H9 (cell line): ENCODE data around the gene DUSP7. TPM values are rescaled to one million over a fixed set of nuclear protein-coding genes. Genes with fewer than 3 reads are reported as not detected.
A peak's percentile ranks its signal among the peaks of the same experiment; 100 is the strongest.

Source experiments
- DNase-seq: peaks from one replicate; pipeline ENCODE4 v3.0.0-alpha.2; 2017
- H2AFZ ChIP-seq: one replicate; pipeline ENCODE4 v1.6.1; 2013; ENCODE audit warnings: mild to moderate bottlenecking, low read length, control low read depth, moderate library complexity
- H2AK5ac ChIP-seq: 2 replicates; pipeline ENCODE4 v1.6.1; 2013; ENCODE audit warnings: low read length, control low read depth, mixed read lengths; ENCODE audit not compliant: insufficient read length
- H2BK120ac ChIP-seq: one replicate; pipeline ENCODE4 v1.6.1; 2013; ENCODE audit warnings: low read depth, mild to moderate bottlenecking, low read length, control low read depth, inconsistent platforms; ENCODE audit not compliant: poor library complexity, severe bottlenecking
- H2BK12ac ChIP-seq: 2 replicates; pipeline ENCODE4 v1.6.1; 2013; ENCODE audit warnings: low read length, control low read depth, mixed read lengths, low read depth; ENCODE audit not compliant: insufficient read length
- H2BK15ac ChIP-seq: 2 replicates; pipeline ENCODE4 v1.6.1; 2013; ENCODE audit warnings: low read depth, low read length, control low read depth
- H2BK20ac ChIP-seq: one replicate; pipeline ENCODE4 v1.6.1; 2013; ENCODE audit warnings: low read depth, mild to moderate bottlenecking, low read length, control low read depth, inconsistent platforms; ENCODE audit not compliant: poor library complexity, severe bottlenecking
- H2BK5ac ChIP-seq: 2 replicates; pipeline ENCODE4 v1.6.1; 2013; ENCODE audit warnings: low read length, control low read depth, mixed read lengths; ENCODE audit not compliant: insufficient read length
- H3K14ac ChIP-seq: 2 replicates; pipeline ENCODE4 v1.6.1; 2013; ENCODE audit warnings: low read length, control low read depth; ENCODE audit not compliant: insufficient read depth
- H3K18ac ChIP-seq: 2 replicates; pipeline ENCODE4 v1.6.1; 2013; ENCODE audit warnings: low read depth, mild to moderate bottlenecking, mixed read lengths, low read length, control low read depth; ENCODE audit not compliant: insufficient read length
- H3K23ac ChIP-seq: 2 replicates; pipeline ENCODE4 v1.6.1; 2013; ENCODE audit warnings: low read length, control low read depth, mixed read lengths, low read depth; ENCODE audit not compliant: insufficient read length
- H3K23me2 ChIP-seq: 2 replicates; pipeline ENCODE4 v1.6.1; 2013; ENCODE audit warnings: low read depth, mild to moderate bottlenecking, mixed read lengths, low read length, control low read depth; ENCODE audit not compliant: insufficient read length, poor library complexity, severe bottlenecking
- H3K27ac ChIP-seq: 2 replicates; pipeline ENCODE4 v1.5.1; 2013; ENCODE audit warnings: low read length, control low read depth, mixed read lengths, low read depth; ENCODE audit not compliant: insufficient read length
- H3K27me3 ChIP-seq: 2 replicates; pipeline ENCODE4 v1.6.1; 2013; ENCODE audit warnings: low read length, control low read depth, inconsistent platforms; ENCODE audit not compliant: insufficient read depth
- H3K4ac ChIP-seq: 2 replicates; pipeline ENCODE4 v1.6.1; 2013; ENCODE audit warnings: low read depth, mild to moderate bottlenecking, control low read depth, inconsistent platforms, low read length, moderate library complexity
- H3K4me1 ChIP-seq: 2 replicates; pipeline ENCODE4 v1.6.1; 2013; ENCODE audit warnings: low read length, control low read depth, inconsistent platforms; ENCODE audit not compliant: insufficient read depth
- H3K4me2 ChIP-seq: 2 replicates; pipeline ENCODE4 v1.6.1; 2013; ENCODE audit warnings: low read length, control low read depth, mixed read lengths; ENCODE audit not compliant: insufficient read length, insufficient read depth
- H3K56ac ChIP-seq: 2 replicates; pipeline ENCODE4 v1.6.1; 2013; ENCODE audit warnings: low read depth, mild to moderate bottlenecking, mixed read lengths, low read length, control low read depth; ENCODE audit not compliant: insufficient read length
- H3K79me1 ChIP-seq: 2 replicates; pipeline ENCODE4 v1.6.1; 2013; ENCODE audit warnings: low read depth, mild to moderate bottlenecking, moderate library complexity, low read length, control low read depth, inconsistent platforms; ENCODE audit not compliant: insufficient read depth, poor library complexity, severe bottlenecking
- H3K79me2 ChIP-seq: 2 replicates; pipeline ENCODE4 v1.6.1; 2013; ENCODE audit warnings: low read length, control low read depth, inconsistent platforms; ENCODE audit not compliant: insufficient read depth
- H3K9ac ChIP-seq: 2 replicates; pipeline ENCODE4 v1.6.1; 2013; ENCODE audit warnings: low read length, control low read depth, mixed read lengths; ENCODE audit not compliant: insufficient read length; ENCODE audit errors: extremely low read depth
- H3K9me3 ChIP-seq: one replicate; pipeline ENCODE4 v1.6.1; 2013; ENCODE audit warnings: low read depth, low read length, inconsistent platforms; ENCODE audit not compliant: control insufficient read depth
- H3T11ph ChIP-seq: one replicate; pipeline ENCODE4 v1.6.1; 2013; ENCODE audit warnings: mild to moderate bottlenecking, low read length, control low read depth, inconsistent platforms
- H4K20me1 ChIP-seq: one replicate; pipeline ENCODE4 v1.6.1; 2013; ENCODE audit not compliant: control insufficient read depth, insufficient read length, insufficient read depth
- H4K5ac ChIP-seq: 2 replicates; pipeline ENCODE4 v1.6.1; 2013; ENCODE audit warnings: low read depth, mild to moderate bottlenecking, mixed read lengths, low read length, control low read depth; ENCODE audit not compliant: insufficient read length
- H4K8ac ChIP-seq: replicated peaks from 2 replicates; pipeline ENCODE4 v1.6.1; 2013; ENCODE audit warnings: low read length, control low read depth, mixed read lengths, low read depth; ENCODE audit not compliant: insufficient read length
- H4K91ac ChIP-seq: 2 replicates; pipeline ENCODE4 v1.6.1; 2013; ENCODE audit warnings: low read depth, mild to moderate bottlenecking, moderate library complexity, mixed read lengths, low read length, control low read depth; ENCODE audit not compliant: insufficient read length
- H3K27ac Mint-ChIP-seq, 3 experiments: 2 replicates in 2 of 3; 3 replicates in 1 of 3; pipeline ENCODE4 v1.8.0; 2020 to 2021; ENCODE audit warnings: mixed read lengths in 3 of 3, mild to moderate bottlenecking in 1 of 3, moderate library complexity in 1 of 3
- H3K27me3 Mint-ChIP-seq: 2 replicates; pipeline ENCODE4 v1.8.0; 2021; ENCODE audit warnings: low read depth, mild to moderate bottlenecking, moderate library complexity, mixed read lengths
- H3K36me3 Mint-ChIP-seq, 3 experiments: 2 replicates in 2 of 3; 3 replicates in 1 of 3; pipeline ENCODE4 v1.8.0; 2020 to 2021; ENCODE audit warnings: low read depth in 3 of 3, mixed read lengths in 3 of 3; ENCODE audit not compliant: insufficient read depth in 1 of 3
- H3K4me1 Mint-ChIP-seq, 2 experiments: 2 replicates each; pipeline ENCODE4 v1.8.0; 2020; ENCODE audit warnings: mixed read lengths in 2 of 2
- H3K4me3 Mint-ChIP-seq, 2 experiments: 2 replicates in 1 of 2; 3 replicates in 1 of 2; pipeline ENCODE4 v1.8.0; 2020 to 2021; ENCODE audit warnings: mild to moderate bottlenecking in 2 of 2, mixed read lengths in 2 of 2, moderate library complexity in 1 of 2
- H3K9me3 Mint-ChIP-seq, 2 experiments: 2 replicates in 1 of 2; 3 replicates in 1 of 2; pipeline ENCODE4 v1.8.0; 2020; ENCODE audit warnings: mild to moderate bottlenecking in 2 of 2, mixed read lengths in 2 of 2, moderate library complexity in 1 of 2
- WGBS: extraction: QIAGEN DNeasy Blood & Tissue Kit; methylation state at CpG from one replicate; pipeline ENCODE4 v1.1.7; 2013; ENCODE audit warnings: missing lambda C conversion rate, low lambda C conversion rate, mixed read lengths; ENCODE audit not compliant: insufficient read length; ENCODE audit errors: extremely low coverage; 5-methylcytosine and 5-hydroxymethylcytosine counted together
- total RNA-seq: library from RNA; stranded (reverse); gene quantifications from 2 replicates; pipeline ENCODE4 v1.2.1, GENCODE V29; 2021
- TF ChIP-seq, protein P1 (sequence below): fragments of 200-600 bp; sonication (generic); conservative IDR thresholded peaks from 3 replicates; pipeline ENCODE4 v1.8.0; 2021; ENCODE audit warnings: antibody characterized with exemption, mild to moderate bottlenecking

Gene DUSP7
- total RNA-seq, 1 experiment from 2014 or later, result 24.0 TPM

- Histone ChIP-seq H3T11ph (no peak overlapping the region), H3K27me3 (no peaks in the 10 kb centered on the region; the same call in 1 of the 2 replicates), H3K23me2 (peaks cover 13% of the 10 kb centered on the region), H2BK120ac (no peak overlapping the region), H4K5ac (no peak overlapping the region), H2BK12ac (no peak overlapping the region), H4K20me1 (peaks cover 2% of the 10 kb centered on the region), H3K9ac (no peak overlapping the region), H3K4me1 (peaks cover 5% of the 10 kb centered on the region; the same call in 1 of the 2 replicates), H2BK15ac (no peak overlapping the region), H4K8ac (no peak overlapping the region), H2AK5ac (no peak overlapping the region), H3K56ac (no peak overlapping the region), H3K79me2 (no peaks in the 10 kb centered on the region), H3K4me2 (peak overlapping the region; percentile 12), H4K91ac (no peak overlapping the region), H2AFZ (no peak overlapping the region), H3K79me1 (no peaks in the 10 kb centered on the region), H2BK20ac (no peak overlapping the region), H3K9me3 (no peaks in the 10 kb centered on the region), H3K4ac (no peak overlapping the region), H3K14ac (0 out of 2 replicates have a peak overlapping the region, but pooled peaks have one; percentile 65), H2BK5ac (no peak overlapping the region), H3K23ac (no peak overlapping the region), H3K27ac (no peak overlapping the region), H3K18ac (peak overlapping the region; percentile 8)
- Mint-ChIP-seq H3K27me3 (peaks cover 29% of the 10 kb centered on the region), H3K4me1 (peaks cover 9 to 22% of the 10 kb centered on the region in 2 experiments), H3K9me3 (no peaks in the 10 kb centered on the region), H3K4me3 (peak overlapping the region; percentile 48 to 70), H3K27ac (peak overlapping the region in 1 of 3 experiments; percentile 79; a peak in 2 of 7 replicates), H3K36me3 (peaks cover 1 to 9% (median 9%) of the 10 kb centered on the region in 3 experiments; a peak in 5 of 7 replicates)
- WGBS, result no CpG with 5 or more reads among the region's 14 CpGs
- DNase-seq, result no peak
- TF ChIP-seq, protein P1, sequence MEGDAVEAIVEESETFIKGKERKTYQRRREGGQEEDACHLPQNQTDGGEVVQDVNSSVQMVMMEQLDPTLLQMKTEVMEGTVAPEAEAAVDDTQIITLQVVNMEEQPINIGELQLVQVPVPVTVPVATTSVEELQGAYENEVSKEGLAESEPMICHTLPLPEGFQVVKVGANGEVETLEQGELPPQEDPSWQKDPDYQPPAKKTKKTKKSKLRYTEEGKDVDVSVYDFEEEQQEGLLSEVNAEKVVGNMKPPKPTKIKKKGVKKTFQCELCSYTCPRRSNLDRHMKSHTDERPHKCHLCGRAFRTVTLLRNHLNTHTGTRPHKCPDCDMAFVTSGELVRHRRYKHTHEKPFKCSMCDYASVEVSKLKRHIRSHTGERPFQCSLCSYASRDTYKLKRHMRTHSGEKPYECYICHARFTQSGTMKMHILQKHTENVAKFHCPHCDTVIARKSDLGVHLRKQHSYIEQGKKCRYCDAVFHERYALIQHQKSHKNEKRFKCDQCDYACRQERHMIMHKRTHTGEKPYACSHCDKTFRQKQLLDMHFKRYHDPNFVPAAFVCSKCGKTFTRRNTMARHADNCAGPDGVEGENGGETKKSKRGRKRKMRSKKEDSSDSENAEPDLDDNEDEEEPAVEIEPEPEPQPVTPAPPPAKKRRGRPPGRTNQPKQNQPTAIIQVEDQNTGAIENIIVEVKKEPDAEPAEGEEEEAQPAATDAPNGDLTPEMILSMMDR, result no peak
Measured at GRCh38 chr3:52057812-52058495, 1.6 kb upstream of the DUSP7 start.
